ENCODE results near the gene DAO.

DNA sequence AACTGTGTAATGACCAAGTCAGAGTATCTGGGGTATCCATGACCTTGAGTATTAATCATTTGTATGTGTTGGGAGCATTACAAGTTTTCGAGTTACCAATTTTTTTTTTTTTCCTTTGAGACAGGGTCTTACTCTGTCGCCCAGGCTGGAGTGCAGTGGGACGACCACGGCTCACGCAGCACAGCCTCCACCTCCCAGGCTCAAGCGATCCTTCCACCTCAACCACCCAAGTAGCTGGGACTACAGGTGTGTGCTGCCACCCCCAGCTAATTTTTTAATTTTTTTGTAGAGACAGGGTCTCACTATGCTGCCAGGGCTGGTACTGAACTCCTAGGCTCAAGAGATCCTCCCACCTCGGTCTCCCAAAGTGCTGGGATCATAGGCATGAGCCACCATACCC lies 42.2 kb upstream of the DAO start:
- TF ChIP-seq POLR2AphosphoS5 (IDR thresholded peaks at IDR 0.05; ENCODE audit: low read depth, low read length) = no peak
- TF ChIP-seq, protein P1, sequence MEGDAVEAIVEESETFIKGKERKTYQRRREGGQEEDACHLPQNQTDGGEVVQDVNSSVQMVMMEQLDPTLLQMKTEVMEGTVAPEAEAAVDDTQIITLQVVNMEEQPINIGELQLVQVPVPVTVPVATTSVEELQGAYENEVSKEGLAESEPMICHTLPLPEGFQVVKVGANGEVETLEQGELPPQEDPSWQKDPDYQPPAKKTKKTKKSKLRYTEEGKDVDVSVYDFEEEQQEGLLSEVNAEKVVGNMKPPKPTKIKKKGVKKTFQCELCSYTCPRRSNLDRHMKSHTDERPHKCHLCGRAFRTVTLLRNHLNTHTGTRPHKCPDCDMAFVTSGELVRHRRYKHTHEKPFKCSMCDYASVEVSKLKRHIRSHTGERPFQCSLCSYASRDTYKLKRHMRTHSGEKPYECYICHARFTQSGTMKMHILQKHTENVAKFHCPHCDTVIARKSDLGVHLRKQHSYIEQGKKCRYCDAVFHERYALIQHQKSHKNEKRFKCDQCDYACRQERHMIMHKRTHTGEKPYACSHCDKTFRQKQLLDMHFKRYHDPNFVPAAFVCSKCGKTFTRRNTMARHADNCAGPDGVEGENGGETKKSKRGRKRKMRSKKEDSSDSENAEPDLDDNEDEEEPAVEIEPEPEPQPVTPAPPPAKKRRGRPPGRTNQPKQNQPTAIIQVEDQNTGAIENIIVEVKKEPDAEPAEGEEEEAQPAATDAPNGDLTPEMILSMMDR (IDR thresholded peaks at IDR 0.05) = no peak
